Neural cell (in vitro differentiated cells): ENCODE data around the gene ENPEP. TPM values are rescaled to one million over a fixed set of nuclear protein-coding genes. Genes with fewer than 3 reads are reported as not detected.
"Not testable (repeated sequence)": the region's sequence is repeated elsewhere in the genome, so short reads cannot be mapped to it uniquely, and the experiment has no call there.

Experiments used
- H2AFZ ChIP-seq: fragments of 200-600, 300-800 bp; sonication (generic), shearing (Covaris generic); 2 replicates; pipeline ENCODE4 v1.6.0; 2014; ENCODE audit warnings: low read depth, mild to moderate bottlenecking, antibody characterized with exemption, low read length, moderate library complexity
- H3F3A ChIP-seq: fragments of 200-600 bp; shearing (Covaris generic); 2 replicates; pipeline ENCODE4 v1.6.1; 2016; ENCODE audit warnings: mild to moderate bottlenecking, moderate library complexity, mixed read lengths, antibody characterized with exemption, low read length; ENCODE audit not compliant: insufficient read depth, poor library complexity, severe bottlenecking
- H3K27ac ChIP-seq: fragments of 200-600, 300-800 bp; sonication (generic), shearing (Covaris generic); 2 replicates; pipeline ENCODE4 v1.5.1; 2014; ENCODE audit warnings: mild to moderate bottlenecking, low read length, moderate library complexity
- H3K27me3 ChIP-seq: fragments of 300-800, 200-600 bp; sonication (generic), shearing (Covaris generic); 2 replicates; pipeline ENCODE4 v1.6.0; 2014; ENCODE audit warnings: mild to moderate bottlenecking, low read depth, low read length, moderate library complexity; ENCODE audit not compliant: insufficient read depth
- H3K36me3 ChIP-seq: fragments of 300-800, 200-600 bp; sonication (generic), shearing (Covaris generic); 2 replicates; pipeline ENCODE4 v1.5.1; 2014; ENCODE audit warnings: mild to moderate bottlenecking, antibody characterized with exemption, low read length, moderate library complexity; ENCODE audit not compliant: insufficient read depth
- H3K4me2 ChIP-seq: fragments of 300-800, 200-600 bp; sonication (generic), shearing (Covaris generic); 2 replicates; pipeline ENCODE4 v1.6.0; 2014; ENCODE audit warnings: mild to moderate bottlenecking, low read length
- H3K4me3 ChIP-seq: fragments of 300-800, 200-600 bp; sonication (generic), shearing (Covaris generic); 2 replicates; pipeline ENCODE4 v1.5.1; 2014; ENCODE audit warnings: mild to moderate bottlenecking, low read length, moderate library complexity
- H3K79me2 ChIP-seq: fragments of 200-600 bp; shearing (Covaris generic); replicated peaks from 2 replicates; pipeline ENCODE4 v1.6.0; 2014; ENCODE audit warnings: mild to moderate bottlenecking, low read length, moderate library complexity; ENCODE audit not compliant: insufficient read depth
- H3K9ac ChIP-seq: fragments of 300-800, 200-600 bp; sonication (generic), shearing (Covaris generic); 2 replicates; pipeline ENCODE4 v1.6.1; 2016; ENCODE audit warnings: mild to moderate bottlenecking, low read length, mixed read lengths
- H3K9me2 ChIP-seq: fragments of 200-600 bp; shearing (Covaris generic); 2 replicates; pipeline ENCODE4 v1.6.1; 2016; ENCODE audit warnings: mild to moderate bottlenecking, low read length, mixed read lengths; ENCODE audit not compliant: insufficient read depth
- H3K9me3 ChIP-seq: fragments of 200-600, 300-800 bp; sonication (generic), shearing (Covaris generic); 2 replicates; pipeline ENCODE4 v1.6.1; 2016; ENCODE audit warnings: mild to moderate bottlenecking, mixed run types, low read length, moderate library complexity, mixed read lengths
- H4K20me1 ChIP-seq: fragments of 200-600 bp; shearing (Covaris generic); 2 replicates; pipeline ENCODE4 v1.6.1; 2016; ENCODE audit warnings: mild to moderate bottlenecking, mixed run types; ENCODE audit not compliant: insufficient read depth
- EP300 ChIP-seq: fragments of 450-650 bp; conservative IDR thresholded peaks from 2 replicates; pipeline ENCODE4 v1.6.1; 2014; ENCODE audit warnings: antibody characterized with exemption, mild to moderate bottlenecking, moderate library complexity; ENCODE audit not compliant: poor library complexity, severe bottlenecking
- EZH2 ChIP-seq: fragments of 200-600, 300-800 bp; shearing (Covaris generic), sonication (generic); IDR thresholded peaks from 2 replicates; pipeline ENCODE4 v1.6.1; 2014; ENCODE audit warnings: antibody characterized with exemption, low read length, borderline replicate concordance, mild to moderate bottlenecking; ENCODE audit not compliant: insufficient read depth, poor library complexity, severe bottlenecking
- MXI1 ChIP-seq: fragments of 450-650 bp; conservative IDR thresholded peaks from 2 replicates; pipeline ENCODE4 v1.6.1; 2014; ENCODE audit warnings: antibody characterized with exemption, mild to moderate bottlenecking; ENCODE audit not compliant: poor library complexity, severe bottlenecking
- POLR2AphosphoS5 ChIP-seq: IDR thresholded peaks from 2 replicates; pipeline ENCODE4 v1.6.1; 2012
- RAD21 ChIP-seq: fragments of 450-650 bp; conservative IDR thresholded peaks from 2 replicates; pipeline ENCODE4 v1.6.1; 2014; ENCODE audit warnings: antibody characterized with exemption, mild to moderate bottlenecking, moderate library complexity
- SMC3 ChIP-seq: fragments of 450-650 bp; conservative IDR thresholded peaks from 2 replicates; pipeline ENCODE4 v1.6.1; 2014; ENCODE audit warnings: antibody characterized with exemption, mild to moderate bottlenecking, moderate library complexity; ENCODE audit not compliant: poor library complexity
- polyA plus RNA-seq: library from polyadenylated mRNA; depleted of rRNA; stranded (reverse); fragments of >200 nt; gene quantifications from 2 replicates; pipeline ENCODE4 v1.2.3, GENCODE V29; 2014
- TF ChIP-seq, protein P1 (sequence below): fragments of 450-650 bp; IDR thresholded peaks from 2 replicates; pipeline ENCODE4 v1.5.1; 2014; ENCODE audit warnings: antibody characterized with exemption, mild to moderate bottlenecking, moderate library complexity; ENCODE audit not compliant: poor library complexity, severe bottlenecking

ENPEP gene
- polyA plus RNA-seq, 1 donor from 2014 or later = 0.06 TPM

DNA sequence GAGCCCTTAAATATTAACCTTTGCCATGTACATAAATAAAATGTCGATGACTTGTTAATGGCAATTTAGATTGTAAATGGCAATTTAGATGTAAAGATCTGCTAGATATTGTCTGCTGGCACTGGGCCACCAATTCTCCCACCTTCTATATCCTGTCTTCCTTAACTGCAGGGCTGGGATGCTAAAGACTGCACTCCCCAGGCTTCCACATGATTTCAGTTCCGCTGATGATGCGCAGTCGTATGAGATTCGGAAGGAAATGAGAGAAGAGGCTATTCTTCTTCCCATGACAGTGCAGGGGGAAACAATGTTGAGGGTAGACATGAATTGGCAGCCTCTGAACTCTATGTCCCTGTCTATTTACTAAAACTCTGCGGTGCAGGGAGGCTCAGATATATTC lies 91.3 kb downstream of the ENPEP start:
- Histone ChIP-seq H3K9me3 (no peaks in the 10 kb centered on the region), H3K79me2 (no peaks in the 10 kb centered on the region), H4K20me1 (no peaks in the 10 kb centered on the region), H3K27ac (no peak overlapping the region), H3K36me3 (no peaks in the 10 kb centered on the region), H3K4me3 (no peak overlapping the region), H3K9me2 (no peaks in the 10 kb centered on the region), H3K4me2 (no peak overlapping the region), H2AFZ (no peak overlapping the region), H3K27me3 (no peaks in the 10 kb centered on the region), H3K9ac (no peak overlapping the region), H3F3A (no peaks in the 10 kb centered on the region)
- TF ChIP-seq RAD21 (no peak), POLR2AphosphoS5 (no peak), EP300 (no peak), MXI1 (no peak), SMC3 (no peak), EZH2 (no peak)
- TF ChIP-seq, protein P1, sequence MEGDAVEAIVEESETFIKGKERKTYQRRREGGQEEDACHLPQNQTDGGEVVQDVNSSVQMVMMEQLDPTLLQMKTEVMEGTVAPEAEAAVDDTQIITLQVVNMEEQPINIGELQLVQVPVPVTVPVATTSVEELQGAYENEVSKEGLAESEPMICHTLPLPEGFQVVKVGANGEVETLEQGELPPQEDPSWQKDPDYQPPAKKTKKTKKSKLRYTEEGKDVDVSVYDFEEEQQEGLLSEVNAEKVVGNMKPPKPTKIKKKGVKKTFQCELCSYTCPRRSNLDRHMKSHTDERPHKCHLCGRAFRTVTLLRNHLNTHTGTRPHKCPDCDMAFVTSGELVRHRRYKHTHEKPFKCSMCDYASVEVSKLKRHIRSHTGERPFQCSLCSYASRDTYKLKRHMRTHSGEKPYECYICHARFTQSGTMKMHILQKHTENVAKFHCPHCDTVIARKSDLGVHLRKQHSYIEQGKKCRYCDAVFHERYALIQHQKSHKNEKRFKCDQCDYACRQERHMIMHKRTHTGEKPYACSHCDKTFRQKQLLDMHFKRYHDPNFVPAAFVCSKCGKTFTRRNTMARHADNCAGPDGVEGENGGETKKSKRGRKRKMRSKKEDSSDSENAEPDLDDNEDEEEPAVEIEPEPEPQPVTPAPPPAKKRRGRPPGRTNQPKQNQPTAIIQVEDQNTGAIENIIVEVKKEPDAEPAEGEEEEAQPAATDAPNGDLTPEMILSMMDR = no peak

DNA sequence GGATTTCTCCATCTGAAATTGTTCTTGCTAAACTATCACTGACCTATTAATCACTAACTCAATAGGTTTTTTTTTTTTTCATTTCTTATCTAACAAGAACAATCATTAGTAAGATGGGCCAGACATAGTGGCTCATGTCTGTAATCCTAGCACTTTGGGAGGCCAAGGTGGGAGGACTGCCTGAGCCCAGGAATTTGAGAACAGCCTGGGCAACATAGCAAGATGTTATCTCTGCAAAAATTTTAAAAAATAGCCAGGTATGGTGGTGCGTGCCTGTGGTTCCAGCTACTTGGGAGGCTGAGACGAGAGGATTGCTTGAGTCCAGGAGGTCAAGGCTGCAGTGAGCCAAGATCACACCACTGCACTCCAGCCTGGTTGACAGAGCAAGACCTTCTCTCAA lies 100.7 kb downstream of the ENPEP start:
- not testable (repeated sequence) for H3K9me2 ChIP-seq, H3K27me3 ChIP-seq, H4K20me1 ChIP-seq

DNA sequence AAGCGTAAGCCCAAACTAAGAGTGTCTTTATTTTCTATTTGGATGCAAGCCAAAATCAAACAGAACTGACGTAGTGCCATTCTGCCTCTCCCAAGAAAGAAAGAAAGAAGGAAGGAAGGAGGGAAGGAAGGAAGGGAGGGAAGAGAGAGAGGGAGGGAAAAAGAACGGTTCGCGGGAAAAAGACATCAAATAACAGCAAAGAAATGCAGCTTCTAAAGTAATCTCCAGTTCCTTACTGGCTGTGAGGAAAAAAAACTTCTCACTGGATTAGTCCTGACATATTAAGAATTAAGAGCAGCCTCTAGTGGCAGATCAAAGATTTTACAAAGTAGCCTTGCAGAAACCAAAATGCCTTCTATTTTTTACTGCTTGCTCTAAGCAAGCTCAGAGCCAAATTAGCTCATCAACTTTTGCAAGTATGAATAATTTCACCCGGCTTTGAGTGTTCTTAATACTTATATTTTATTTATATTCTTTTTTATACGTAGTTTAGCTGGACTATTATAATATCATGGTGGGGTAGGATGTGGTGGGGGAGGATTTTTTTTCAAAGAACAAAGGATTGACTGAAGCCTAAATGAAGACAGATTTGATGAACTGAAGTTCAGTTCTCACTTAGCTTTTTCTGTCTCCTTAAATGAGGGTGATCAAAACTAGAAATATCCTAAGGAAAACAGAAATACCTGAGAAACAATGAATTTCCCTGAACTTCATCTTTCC lies 110.3 kb downstream of the ENPEP start:
- Histone ChIP-seq H3K27me3 (no peaks in the 10 kb centered on the region), H3K4me3 (no peak overlapping the region), H2AFZ (no peak overlapping the region), H3K9me2 (no peaks in the 10 kb centered on the region), H3F3A (no peaks in the 10 kb centered on the region), H3K9ac (no peak overlapping the region), H3K79me2 (no peaks in the 10 kb centered on the region), H3K4me2 (no peak overlapping the region), H3K27ac (no peak overlapping the region), H3K36me3 (no peaks in the 10 kb centered on the region), H3K9me3 (no peaks in the 10 kb centered on the region), H4K20me1 (no peaks in the 10 kb centered on the region)
- TF ChIP-seq, protein P1 = peak; percentile 54
- TF ChIP-seq POLR2AphosphoS5 = no peak
- TF ChIP-seq RAD21 = peak; percentile 17

More for the DNA sequence above, 100.7 kb downstream of the ENPEP start:
- H2AFZ ChIP-seq, H3K4me3 ChIP-seq, H3K4me2 ChIP-seq, H3K9ac ChIP-seq, H3K79me2 ChIP-seq, H3K36me3 ChIP-seq, H3K27ac ChIP-seq, H3F3A ChIP-seq, H3K9me3 ChIP-seq: not testable (repeated sequence)
